SK-N-SH (cell line): ENCODE data around the gene TSC22D1. TPM values are rescaled to one million over a fixed set of nuclear protein-coding genes. Genes with fewer than 3 reads are reported as not detected.

ENCODE experiments used
- CTCF ChIA-PET: fragments of 300-600, 350-600 bp; formaldehyde crosslinking; extraction: SDS; loops from one replicate; lab custom pipeline; 2021; lab: Yijun Ruan, JAX
- POLR2A ChIA-PET: fragments of 350-600 bp; sonication (Branson Sonifier 250); formaldehyde crosslinking; extraction: SDS; loops from one replicate; lab custom pipeline; 2020; ENCODE audit warnings: antibody characterized with exemption, inconsistent platforms; lab: Yijun Ruan, JAX
- DNase-seq: peaks from one replicate; pipeline ENCODE4 v3.0.0; 2012
- H2AFZ ChIP-seq: fragments of 200-600 bp; sonication (generic); 2 replicates; pipeline ENCODE4 v1.8.1; 2016; ENCODE audit warnings: antibody characterized with exemption, mild to moderate bottlenecking, low read depth
- H3F3A ChIP-seq: fragments of 200-600 bp; sonication (generic); replicated peaks from 2 replicates; pipeline ENCODE3; 2016; ENCODE audit warnings: antibody characterized with exemption, mild to moderate bottlenecking; ENCODE audit not compliant: insufficient read depth
- H3K27ac ChIP-seq, 2 experiments: fragments of 200-500 bp in 1 of 2; fragments of 200-600 bp in 1 of 2; sonication (Bioruptor generic) in 1 of 2; sonication (generic), shearing (Covaris generic) in 1 of 2; 2 replicates each; pipeline versions ENCODE4 v1.5.1 to v1.6.1; 2014 to 2016; ENCODE audit warnings: low read depth in 2 of 2, inconsistent platforms in 1 of 2, low read length in 1 of 2, mild to moderate bottlenecking in 1 of 2, mixed read lengths in 1 of 2
- H3K27me3 ChIP-seq: fragments of 200-600 bp; sonication (generic), shearing (Covaris generic); 2 replicates; pipeline ENCODE4 v1.6.1; 2016; ENCODE audit warnings: mixed run types; ENCODE audit not compliant: insufficient read depth
- H3K36me3 ChIP-seq, 2 experiments: fragments of 200-500 bp in 1 of 2; fragments of 200-600 bp in 1 of 2; sonication (Bioruptor generic) in 1 of 2; sonication (generic) in 1 of 2; replicated peaks in 1 of 2; 2 replicates each; pipeline versions ENCODE3 to v1.5.1; 2014 to 2016; ENCODE audit warnings: low read length in 1 of 2, mild to moderate bottlenecking in 1 of 2; ENCODE audit not compliant: insufficient read depth in 2 of 2, control insufficient read depth in 1 of 2
- H3K4me1 ChIP-seq, 2 experiments: fragments of 200-500 bp in 1 of 2; fragments of 200-600 bp in 1 of 2; sonication (Bioruptor generic) in 1 of 2; sonication (generic), shearing (Covaris generic) in 1 of 2; 2 replicates each; pipeline versions ENCODE4 v1.5.1 to v1.6.1; 2014 to 2016; ENCODE audit warnings: low read depth in 1 of 2, low read length in 1 of 2, mixed run types in 1 of 2; ENCODE audit not compliant: insufficient read depth in 2 of 2, control insufficient read depth in 1 of 2
- H3K4me2 ChIP-seq: fragments of 200-600 bp; sonication (generic), shearing (Covaris generic); 2 replicates; pipeline ENCODE4 v1.6.1; 2017; ENCODE audit warnings: mixed run types
- H3K4me3 ChIP-seq, 2 experiments: fragments of 200-500 bp in 1 of 2; fragments of 200-600 bp in 1 of 2; sonication (Bioruptor generic) in 1 of 2; sonication (generic), shearing (Covaris generic) in 1 of 2; 2 replicates each; pipeline versions ENCODE4 v1.5.1 to v1.8.1; 2014 to 2016; ENCODE audit warnings: low read depth in 2 of 2, inconsistent platforms in 1 of 2, low read length in 1 of 2, mild to moderate bottlenecking in 1 of 2, mixed read lengths in 1 of 2, moderate library complexity in 1 of 2
- H3K79me2 ChIP-seq: fragments of 200-600 bp; sonication (generic); 2 replicates; pipeline ENCODE4 v1.8.1; 2017; ENCODE audit warnings: mild to moderate bottlenecking; ENCODE audit not compliant: insufficient read depth
- H3K9ac ChIP-seq: fragments of 200-600 bp; sonication (generic); 2 replicates; pipeline ENCODE4 v1.6.1; 2017; ENCODE audit warnings: mixed run types
- H3K9me2 ChIP-seq: fragments of 200-600 bp; sonication (generic); 2 replicates; pipeline ENCODE4 v1.6.1; 2017; ENCODE audit warnings: mixed run types
- H3K9me3 ChIP-seq: fragments of 200-600 bp; sonication (generic); 2 replicates; pipeline ENCODE4 v1.6.1; 2017; ENCODE audit warnings: mixed run types, mild to moderate bottlenecking, moderate library complexity
- H4K20me1 ChIP-seq: fragments of 200-600 bp; sonication (generic); 2 replicates; pipeline ENCODE4 v1.6.1; 2017; ENCODE audit warnings: mild to moderate bottlenecking, mixed run types; ENCODE audit not compliant: insufficient read depth
- FOXJ3 ChIP-seq: sonication (generic); formaldehyde crosslinking; IDR thresholded peaks from 2 replicates; pipeline ENCODE4 v1.5.1; 2020; ENCODE audit warnings: mild to moderate bottlenecking, missing genetic modification reagents
- NFIC ChIP-seq: IDR thresholded peaks from 2 replicates; pipeline ENCODE4 v1.4.0; 2012; ENCODE audit warnings: borderline replicate concordance
- SMC3 ChIP-seq: IDR thresholded peaks from 2 replicates; pipeline ENCODE4 v1.6.1; 2012; ENCODE audit warnings: low read depth, low read length, improper control_type of control experiment
- YY1 ChIP-seq: IDR thresholded peaks from 2 replicates; pipeline ENCODE4 v1.4.0; 2012; ENCODE audit warnings: low read depth, mild to moderate bottlenecking
- WGBS: methylation state at CpG from one replicate; pipeline ENCODE4 v1.1.6; 2017; ENCODE audit warnings: low lambda C conversion rate; 5-methylcytosine and 5-hydroxymethylcytosine counted together
- polyA plus RNA-seq, 3 experiments: library from polyadenylated mRNA; depleted of rRNA; stranded (reverse); fragments of >200 nt; gene quantifications; 2 replicates each; pipeline ENCODE4 v1.2.3, GENCODE V29; 2012
- TF ChIP-seq, protein P1 (sequence below): fragments of 150-350 bp; IDR thresholded peaks from 2 replicates; pipeline ENCODE4 v1.6.1; 2016; ENCODE audit warnings: mild to moderate bottlenecking, low read depth, low read length
- TF ChIP-seq, protein P2 (sequence below): fragments of 200-600 bp; sonication (generic); IDR thresholded peaks from 2 replicates; pipeline ENCODE4 v1.6.1; 2017; ENCODE audit warnings: antibody characterized with exemption, mild to moderate bottlenecking, moderate library complexity

The TSC22D1 gene
- polyA plus RNA-seq, 1 of the 3 experiments (the other 2 are of a cell fraction): 137 TPM

DNA sequence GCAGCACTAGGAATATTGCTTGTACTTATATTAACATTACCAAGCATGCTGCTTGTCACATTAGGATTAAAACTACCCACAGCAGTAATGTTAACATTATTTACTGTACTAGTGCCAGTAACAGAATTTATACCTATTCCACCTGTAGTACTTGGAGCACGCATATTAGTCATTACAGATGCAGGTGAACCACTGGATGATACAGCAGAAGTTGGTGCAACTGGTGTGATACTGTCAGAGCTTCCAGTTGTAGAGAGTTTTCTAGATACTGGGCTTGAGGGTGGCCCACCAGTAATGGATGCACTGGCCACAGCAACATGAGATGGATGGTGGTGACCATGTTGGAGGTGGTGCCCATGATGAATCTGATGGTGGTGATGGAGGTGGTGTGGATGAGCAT, 1.1 kb downstream of the TSC22D1 start:
- Histone ChIP-seq H3K9me2 (no peaks in the 10 kb centered on the region), H3K4me2 (peak overlapping the region; percentile 93), H3K79me2 (peaks cover 67% of the 10 kb centered on the region), H3K27ac (peak overlapping the region; percentile 91 to 97; a peak in 2 of 4 replicates), H2AFZ (no peak overlapping the region), H3K4me3 (peak overlapping the region; percentile 83 to 89), H3F3A (peaks cover 3% of the 10 kb centered on the region), H3K27me3 (no peaks in the 10 kb centered on the region), H3K9me3 (no peaks in the 10 kb centered on the region), H4K20me1 (peaks cover 58% of the 10 kb centered on the region), H3K4me1 (peaks cover 4 to 38% of the 10 kb centered on the region in 2 experiments; a peak in 2 of 4 replicates), H3K36me3 (peaks cover 26 to 34% of the 10 kb centered on the region in 2 experiments), H3K9ac (peak overlapping the region; percentile 96)
- ChIA-PET CTCF (interaction anchor here (1.1 to 2.5 kb wide), 4 partner anchors 9 to 91 kb away, joined by 3 to 7 read pairs (median 5); no protein-coding TSS in a partner anchor), POLR2A (interaction anchor here (0.9 to 1.0 kb wide), 2 partner anchors 9 to 64 kb away, joined by 3 read pairs; no protein-coding TSS in a partner anchor)
- WGBS: 100% methylated on average over 1 of the region's 1 CpG
- no peak for TF ChIP-seq YY1
- TF ChIP-seq, protein P1, sequence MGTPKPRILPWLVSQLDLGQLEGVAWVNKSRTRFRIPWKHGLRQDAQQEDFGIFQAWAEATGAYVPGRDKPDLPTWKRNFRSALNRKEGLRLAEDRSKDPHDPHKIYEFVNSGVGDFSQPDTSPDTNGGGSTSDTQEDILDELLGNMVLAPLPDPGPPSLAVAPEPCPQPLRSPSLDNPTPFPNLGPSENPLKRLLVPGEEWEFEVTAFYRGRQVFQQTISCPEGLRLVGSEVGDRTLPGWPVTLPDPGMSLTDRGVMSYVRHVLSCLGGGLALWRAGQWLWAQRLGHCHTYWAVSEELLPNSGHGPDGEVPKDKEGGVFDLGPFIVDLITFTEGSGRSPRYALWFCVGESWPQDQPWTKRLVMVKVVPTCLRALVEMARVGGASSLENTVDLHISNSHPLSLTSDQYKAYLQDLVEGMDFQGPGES: no peak
- TF ChIP-seq FOXJ3 (CRISPR knock-in tag): no peak
- TF ChIP-seq NFIC: no peak
- DNase-seq: no peak

DNA sequence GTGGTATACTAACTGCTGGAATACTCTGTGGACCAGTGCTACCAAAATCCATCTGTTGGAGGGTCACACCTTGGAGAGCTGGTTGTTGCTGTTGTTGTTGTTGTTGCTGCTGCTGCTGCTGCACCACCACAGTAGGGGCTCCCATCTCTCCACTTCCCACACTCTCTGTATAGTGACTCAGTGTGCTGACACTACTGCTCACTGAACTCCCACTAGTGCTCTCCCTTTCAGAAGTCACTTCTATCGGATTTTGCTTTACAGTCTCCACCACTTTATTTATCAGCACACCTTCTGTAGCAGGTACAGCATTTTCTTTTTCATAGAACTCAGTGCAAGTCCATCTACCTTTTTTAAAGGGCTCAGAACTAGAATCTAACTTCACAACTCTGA, 1.7 kb downstream of the TSC22D1 start:
- Histone ChIP-seq H3K4me1 (peaks cover 4 to 38% of the 10 kb centered on the region in 2 experiments; a peak in 2 of 4 replicates), H3K4me3 (peak overlapping the region; percentile 83 to 89; a peak in 3 of 4 replicates), H3K27me3 (no peaks in the 10 kb centered on the region), H3F3A (peaks cover 3% of the 10 kb centered on the region), H3K9me2 (no peaks in the 10 kb centered on the region), H3K9ac (peak overlapping the region; percentile 96), H3K36me3 (peaks cover 26 to 37% of the 10 kb centered on the region in 2 experiments), H3K9me3 (no peaks in the 10 kb centered on the region), H3K27ac (peak overlapping the region; percentile 39 to 91; a peak in 3 of 4 replicates), H3K4me2 (peak overlapping the region; percentile 93), H4K20me1 (peaks cover 62% of the 10 kb centered on the region), H3K79me2 (peaks cover 73% of the 10 kb centered on the region), H2AFZ (no peak overlapping the region)
- TF ChIP-seq, protein P2, sequence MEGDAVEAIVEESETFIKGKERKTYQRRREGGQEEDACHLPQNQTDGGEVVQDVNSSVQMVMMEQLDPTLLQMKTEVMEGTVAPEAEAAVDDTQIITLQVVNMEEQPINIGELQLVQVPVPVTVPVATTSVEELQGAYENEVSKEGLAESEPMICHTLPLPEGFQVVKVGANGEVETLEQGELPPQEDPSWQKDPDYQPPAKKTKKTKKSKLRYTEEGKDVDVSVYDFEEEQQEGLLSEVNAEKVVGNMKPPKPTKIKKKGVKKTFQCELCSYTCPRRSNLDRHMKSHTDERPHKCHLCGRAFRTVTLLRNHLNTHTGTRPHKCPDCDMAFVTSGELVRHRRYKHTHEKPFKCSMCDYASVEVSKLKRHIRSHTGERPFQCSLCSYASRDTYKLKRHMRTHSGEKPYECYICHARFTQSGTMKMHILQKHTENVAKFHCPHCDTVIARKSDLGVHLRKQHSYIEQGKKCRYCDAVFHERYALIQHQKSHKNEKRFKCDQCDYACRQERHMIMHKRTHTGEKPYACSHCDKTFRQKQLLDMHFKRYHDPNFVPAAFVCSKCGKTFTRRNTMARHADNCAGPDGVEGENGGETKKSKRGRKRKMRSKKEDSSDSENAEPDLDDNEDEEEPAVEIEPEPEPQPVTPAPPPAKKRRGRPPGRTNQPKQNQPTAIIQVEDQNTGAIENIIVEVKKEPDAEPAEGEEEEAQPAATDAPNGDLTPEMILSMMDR: peak; percentile 13; the same call in 1 of the 2 replicates
- no peak for TF ChIP-seq SMC3
- ChIA-PET CTCF (interaction anchor here (0.6 to 2.5 kb wide), 9 partner anchors 9 to 396 kb away, joined by 3 to 7 read pairs (median 4); no protein-coding TSS in a partner anchor), POLR2A (no interaction called here)
- DNase-seq: no peak
- WGBS: 72% methylated on average over 1 of the region's 1 CpG
